Measurements from ENCODE around the gene ADCK1. TPM values are rescaled to one million over a fixed set of nuclear protein-coding genes. Genes with fewer than 3 reads are reported as not detected.

Gene ADCK1
- total and polyA plus RNA-seq, 8 donors = 2.9 to 9.9 (median 4.9) TPM

GRCh38 chr14:77853919-77854318 is 54.0 kb downstream of the ADCK1 start:
- DNase-seq (no peak), FAIRE-seq (no peak), ATAC-seq (no peak)
- no peaks in the 10 kb centered on the region for H3K36me3 ChIP-seq
- no peaks in the 10 kb centered on the region for H3K9me3 ChIP-seq
- no peaks in the 10 kb centered on the region for H3K4me1 ChIP-seq
- intact Hi-C loops (cut with DNase I) = no loop called here
- no peak overlapping the region for H3K4me3 ChIP-seq
- TF ChIP-seq, protein P1, sequence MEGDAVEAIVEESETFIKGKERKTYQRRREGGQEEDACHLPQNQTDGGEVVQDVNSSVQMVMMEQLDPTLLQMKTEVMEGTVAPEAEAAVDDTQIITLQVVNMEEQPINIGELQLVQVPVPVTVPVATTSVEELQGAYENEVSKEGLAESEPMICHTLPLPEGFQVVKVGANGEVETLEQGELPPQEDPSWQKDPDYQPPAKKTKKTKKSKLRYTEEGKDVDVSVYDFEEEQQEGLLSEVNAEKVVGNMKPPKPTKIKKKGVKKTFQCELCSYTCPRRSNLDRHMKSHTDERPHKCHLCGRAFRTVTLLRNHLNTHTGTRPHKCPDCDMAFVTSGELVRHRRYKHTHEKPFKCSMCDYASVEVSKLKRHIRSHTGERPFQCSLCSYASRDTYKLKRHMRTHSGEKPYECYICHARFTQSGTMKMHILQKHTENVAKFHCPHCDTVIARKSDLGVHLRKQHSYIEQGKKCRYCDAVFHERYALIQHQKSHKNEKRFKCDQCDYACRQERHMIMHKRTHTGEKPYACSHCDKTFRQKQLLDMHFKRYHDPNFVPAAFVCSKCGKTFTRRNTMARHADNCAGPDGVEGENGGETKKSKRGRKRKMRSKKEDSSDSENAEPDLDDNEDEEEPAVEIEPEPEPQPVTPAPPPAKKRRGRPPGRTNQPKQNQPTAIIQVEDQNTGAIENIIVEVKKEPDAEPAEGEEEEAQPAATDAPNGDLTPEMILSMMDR (IDR thresholded peaks at IDR 0.05) = no peak
- no peak overlapping the region for H3K27ac ChIP-seq
- H3K27me3 ChIP-seq = no peaks in the 10 kb centered on the region

DNA sequence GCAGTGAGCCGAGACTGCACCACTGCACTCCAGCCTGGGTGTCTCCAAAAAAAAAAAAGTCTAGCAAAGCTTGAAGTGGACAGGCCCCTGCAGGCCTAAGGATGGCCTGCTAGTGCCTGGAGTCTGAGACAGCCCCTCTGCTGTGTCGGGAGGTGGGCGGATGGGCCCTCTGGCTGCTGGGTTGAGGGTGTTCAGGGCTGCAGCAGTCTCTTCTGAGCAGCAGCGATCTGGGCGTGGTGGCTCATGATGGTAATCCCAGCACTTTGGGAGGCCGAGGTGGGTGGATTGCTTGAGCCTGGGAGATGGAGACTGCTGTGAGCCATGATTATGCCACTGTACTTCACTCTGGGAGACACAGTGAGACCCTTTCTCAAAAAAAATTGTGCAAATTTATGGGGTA is 57.0 kb downstream of the ADCK1 start:
- no peak overlapping the region for H3K4me3 ChIP-seq
- H3K9me3 ChIP-seq = no peaks in the 10 kb centered on the region
- H3K36me3 ChIP-seq = no peaks in the 10 kb centered on the region
- WGBS, 2 donors = 89 to 97% methylated on average over 6 of the region's 6 CpGs
- TF ChIP-seq, protein P1 (IDR thresholded peaks at IDR 0.05) = no peak
- no peak overlapping the region for H3K27ac ChIP-seq
- ATAC-seq (no peak), DNase-seq (no peak), FAIRE-seq (no peak)
- no peaks in the 10 kb centered on the region for H3K4me1 ChIP-seq
- intact Hi-C loops (cut with DNase I) = no loop called here
- no peaks in the 10 kb centered on the region for H3K27me3 ChIP-seq

- DNase-seq = no peak
- H3K27ac ChIP-seq = no peak overlapping the region
- ATAC-seq = no peak
- no peak for FAIRE-seq
- H3K9me3 ChIP-seq = no peaks in the 10 kb centered on the region
- no peaks in the 10 kb centered on the region for H3K4me1 ChIP-seq
- intact Hi-C loops (cut with DNase I) = loop anchor here in 2 of 3 donors (5.0 to 10.0 kb wide), 3 partner anchors 125 to 715 kb away; no protein-coding TSS in a partner anchor
- TF ChIP-seq, protein P1 (IDR thresholded peaks at IDR 0.05) = no peak
- H3K36me3 ChIP-seq = no peaks in the 10 kb centered on the region
- no peak overlapping the region for H3K4me3 ChIP-seq
- 81 to 87% methylated on average over 6 of the region's 6 CpGs for WGBS, 2 donors
- no peaks in the 10 kb centered on the region for H3K27me3 ChIP-seq
These were observed 60.1 kb downstream of the ADCK1 start for GRCh38 chr14:77859934-77860570.

GRCh38 chr14:77861201-77861600 is 61.3 kb downstream of the ADCK1 start:
- intact Hi-C loops (cut with DNase I) = loop anchor here in 2 of 3 donors (5.0 to 10.0 kb wide), 3 partner anchors 124 to 714 kb away; no protein-coding TSS in a partner anchor
- TF ChIP-seq, protein P1 (IDR thresholded peaks at IDR 0.05) = no peak
- 89% methylated on average over 6 of the region's 6 CpGs for WGBS, 2 donors
- Histone ChIP-seq H3K27ac (no peak overlapping the region), H3K4me3 (no peak overlapping the region), H3K9me3 (no peaks in the 10 kb centered on the region), H3K27me3 (no peaks in the 10 kb centered on the region), H3K4me1 (no peaks in the 10 kb centered on the region), H3K36me3 (no peaks in the 10 kb centered on the region)
- no peak for DNase-seq
- no peak for FAIRE-seq
- no peak for ATAC-seq

GRCh38 chr14:77862154-77862786 is 62.4 kb downstream of the ADCK1 start:
- Histone ChIP-seq H3K4me1 (no peaks in the 10 kb centered on the region), H3K36me3 (no peaks in the 10 kb centered on the region), H3K27ac (no peak overlapping the region), H3K27me3 (no peaks in the 10 kb centered on the region), H3K4me3 (no peak overlapping the region), H3K9me3 (no peaks in the 10 kb centered on the region)
- WGBS, 2 donors = 58% methylated on average over 11 of the region's 11 CpGs
- ATAC-seq = peak; percentile 66 to 90 (median 82)
- FAIRE-seq = no peak
- intact Hi-C loops (cut with DNase I) = loop anchor here in 2 of 3 donors (5.0 to 10.0 kb wide), 3 partner anchors 123 to 713 kb away; no protein-coding TSS in a partner anchor
- TF ChIP-seq, protein P1 (IDR thresholded peaks at IDR 0.05) = peak; percentile 89 to 96 (median 90)
- DNase-seq = peak; percentile 43 to 96 (median 78)
